Glutamatergic neuron (in vitro differentiated cells): ENCODE data around the gene SLC12A4. TPM values are rescaled to one million over a fixed set of nuclear protein-coding genes. Genes with fewer than 3 reads are reported as not detected.

Experiments
- DNase-seq: peaks from one replicate; pipeline ENCODE4 v3.0.0; 2022
- H3K27ac Mint-ChIP-seq: one replicate; pipeline ENCODE4 v1.8.0; 2020; ENCODE audit warnings: mild to moderate bottlenecking, mixed read lengths, inconsistent platforms; ENCODE audit not compliant: unreplicated experiment
- H3K27me3 Mint-ChIP-seq: one replicate; pipeline ENCODE4 v1.8.0; 2020; ENCODE audit warnings: mild to moderate bottlenecking, moderate library complexity, mixed read lengths, inconsistent platforms; ENCODE audit not compliant: unreplicated experiment
- H3K36me3 Mint-ChIP-seq: one replicate; pipeline ENCODE4 v1.8.0; 2020; ENCODE audit warnings: mild to moderate bottlenecking, mixed read lengths, inconsistent platforms; ENCODE audit not compliant: unreplicated experiment
- H3K4me1 Mint-ChIP-seq: one replicate; pipeline ENCODE4 v1.8.0; 2020; ENCODE audit warnings: mild to moderate bottlenecking, low read depth, mixed read lengths, inconsistent platforms; ENCODE audit not compliant: unreplicated experiment
- H3K4me3 Mint-ChIP-seq: one replicate; pipeline ENCODE4 v1.8.0; 2020; ENCODE audit warnings: mild to moderate bottlenecking, mixed read lengths, inconsistent platforms; ENCODE audit not compliant: unreplicated experiment
- H3K9me3 Mint-ChIP-seq: one replicate; pipeline ENCODE4 v1.8.0; 2020; ENCODE audit warnings: mild to moderate bottlenecking, moderate library complexity, mixed read lengths, inconsistent platforms; ENCODE audit not compliant: unreplicated experiment
- CTCF ChIP-seq: fragments of 200-600 bp; sonication (generic); IDR thresholded peaks from one replicate; pipeline ENCODE4 v1.5.0; 2021; ENCODE audit not compliant: partially characterized antibody, unreplicated experiment
- total RNA-seq: library from RNA; stranded (reverse); fragmentation: NEBNext Ultra II Directional; extraction: Animal tissue kit (Norgen Biotek cat#: 25700); gene quantifications from one replicate; pipeline ENCODE4 v1.2.1, GENCODE V29; 2021; ENCODE audit not compliant: unreplicated experiment

SLC12A4 gene
- total RNA-seq, 1 donor from 2014 or later = 19.9 TPM

GRCh38 chr16:67964477-67965131 is 3.8 kb downstream of the SLC12A4 start:
- Mint-ChIP-seq H3K9me3 (peaks cover 3% of the 10 kb centered on the region), H3K27ac (no peak overlapping the region), H3K4me3 (no peak overlapping the region), H3K27me3 (peaks cover 7% of the 10 kb centered on the region), H3K36me3 (no peaks in the 10 kb centered on the region), H3K4me1 (peaks cover 4% of the 10 kb centered on the region)
- no peak for DNase-seq
- no peak for TF ChIP-seq CTCF

- H3K27ac Mint-ChIP-seq = no peak overlapping the region
- H3K27me3 Mint-ChIP-seq = peaks cover 6% of the 10 kb centered on the region
- no peak overlapping the region for H3K4me3 Mint-ChIP-seq
- H3K9me3 Mint-ChIP-seq = peaks cover 3% of the 10 kb centered on the region
- TF ChIP-seq CTCF = no peak
- no peaks in the 10 kb centered on the region for H3K36me3 Mint-ChIP-seq
- H3K4me1 Mint-ChIP-seq = peaks cover 4% of the 10 kb centered on the region
- no peak for DNase-seq
Observed at GRCh38 chr16:67963662-67964321, 4.6 kb downstream of the SLC12A4 start.

- H3K27me3 Mint-ChIP-seq = peaks cover 6% of the 10 kb centered on the region
- no peaks in the 10 kb centered on the region for H3K36me3 Mint-ChIP-seq
- no peak for TF ChIP-seq CTCF
- peaks cover 3% of the 10 kb centered on the region for H3K9me3 Mint-ChIP-seq
- peaks cover 4% of the 10 kb centered on the region for H3K4me1 Mint-ChIP-seq
- no peak for DNase-seq
- no peak overlapping the region for H3K4me3 Mint-ChIP-seq
- H3K27ac Mint-ChIP-seq = no peak overlapping the region
Observed at GRCh38 chr16:67963292-67963661, 5.2 kb downstream of the SLC12A4 start.

- H3K9me3 Mint-ChIP-seq = peaks cover 6% of the 10 kb centered on the region
- DNase-seq = no peak
- H3K36me3 Mint-ChIP-seq = no peaks in the 10 kb centered on the region
- no peak overlapping the region for H3K4me3 Mint-ChIP-seq
- H3K27me3 Mint-ChIP-seq = peaks cover 6% of the 10 kb centered on the region
- no peak for TF ChIP-seq CTCF
- no peak overlapping the region for H3K27ac Mint-ChIP-seq
- peaks cover 3% of the 10 kb centered on the region for H3K4me1 Mint-ChIP-seq
Observed at GRCh38 chr16:67962135-67962534, 6.3 kb downstream of the SLC12A4 start.

- Mint-ChIP-seq H3K4me1 (no peaks in the 10 kb centered on the region), H3K4me3 (no peak overlapping the region), H3K27me3 (peaks cover 4% of the 10 kb centered on the region), H3K9me3 (peaks cover 6% of the 10 kb centered on the region), H3K27ac (no peak overlapping the region), H3K36me3 (no peaks in the 10 kb centered on the region)
- no peak for TF ChIP-seq CTCF
- no peak for DNase-seq
Observed at GRCh38 chr16:67961551-67961957, 6.9 kb downstream of the SLC12A4 start.
